ENCODE data around the gene RRAS2. TPM values are rescaled to one million over a fixed set of nuclear protein-coding genes. Genes with fewer than 3 reads are reported as not detected.
"Not testable (repeated sequence)": the region's sequence is repeated elsewhere in the genome, so short reads cannot be mapped to it uniquely, and the experiment has no call there.

RRAS2 gene
- total RNA-seq, 1 donor from 2014 or later: 47.1 TPM

- H3K36me3 ChIP-seq: no peaks in the 10 kb centered on the region
- no peak for ATAC-seq
- DNase-seq: no peak
- H3K27me3 ChIP-seq: no peaks in the 10 kb centered on the region
- no peak overlapping the region for H3K4me3 ChIP-seq
- peaks cover 27% of the 10 kb centered on the region for H3K4me1 ChIP-seq
- H3K27ac ChIP-seq: no peak overlapping the region
- intact Hi-C loops (cut with DNase I): no loop called here
- H3K9me3 ChIP-seq: no peaks in the 10 kb centered on the region
- no peak for TF ChIP-seq CTCF (IDR thresholded peaks at IDR 0.05)
Measured at GRCh38 chr11:14304601-14305000, 54.4 kb downstream of the RRAS2 start.

GRCh38 chr11:14300661-14301304, 58.2 kb downstream of the RRAS2 start:
- DNase-seq: no peak
- peak; percentile 96 for ATAC-seq
- H3K4me3 ChIP-seq: no peak overlapping the region
- H3K9me3 ChIP-seq: no peaks in the 10 kb centered on the region
- no peaks in the 10 kb centered on the region for H3K36me3 ChIP-seq
- no peaks in the 10 kb centered on the region for H3K27me3 ChIP-seq
- peaks cover 22% of the 10 kb centered on the region for H3K4me1 ChIP-seq
- H3K27ac ChIP-seq: no peak overlapping the region
- TF ChIP-seq CTCF (IDR thresholded peaks at IDR 0.05): peak; percentile 77
- intact Hi-C loops (cut with DNase I): no loop called here

GRCh38 chr11:14299921-14300320, 59.1 kb downstream of the RRAS2 start:
- peaks cover 22% of the 10 kb centered on the region for H3K4me1 ChIP-seq
- intact Hi-C loops (cut with DNase I): loop anchor here (10.0 kb wide), 1 partner anchor 155 kb away; no protein-coding TSS in a partner anchor
- no peaks in the 10 kb centered on the region for H3K9me3 ChIP-seq
- DNase-seq: no peak
- H3K27ac ChIP-seq: no peak overlapping the region
- no peaks in the 10 kb centered on the region for H3K27me3 ChIP-seq
- TF ChIP-seq CTCF (IDR thresholded peaks at IDR 0.05): no peak
- no peak for ATAC-seq
- H3K36me3 ChIP-seq: no peaks in the 10 kb centered on the region
- H3K4me3 ChIP-seq: no peak overlapping the region

- no peak for DNase-seq
- Histone ChIP-seq H3K4me3 (no peak overlapping the region), H3K9me3 (no peaks in the 10 kb centered on the region), H3K27me3 (no peaks in the 10 kb centered on the region), H3K36me3 (peaks cover 13% of the 10 kb centered on the region), H3K4me1 (peaks cover 6% of the 10 kb centered on the region), H3K27ac (no peak overlapping the region)
- no peak for TF ChIP-seq CTCF (IDR thresholded peaks at IDR 0.05)
- intact Hi-C loops (cut with DNase I): loop anchor here (10.0 kb wide), 1 partner anchor 164 kb away; no protein-coding TSS in a partner anchor
- no peak for ATAC-seq
Measured at GRCh38 chr11:14290422-14290821, 68.6 kb downstream of the RRAS2 start.

- no peaks in the 10 kb centered on the region for H3K27me3 ChIP-seq
- no peak overlapping the region for H3K4me3 ChIP-seq
- DNase-seq (no peak), ATAC-seq (peak; percentile 71)
- no peak for TF ChIP-seq CTCF (IDR thresholded peaks at IDR 0.05)
- intact Hi-C loops (cut with DNase I): no loop called here
- H3K4me1 ChIP-seq: peaks cover 6% of the 10 kb centered on the region
- H3K36me3 ChIP-seq: peaks cover 10% of the 10 kb centered on the region
- H3K9me3 ChIP-seq: no peaks in the 10 kb centered on the region
- H3K27ac ChIP-seq: no peak overlapping the region
Measured at GRCh38 chr11:14288189-14288935, 70.6 kb downstream of the RRAS2 start.

GRCh38 chr11:14278869-14279268, 80.1 kb downstream of the RRAS2 start:
- H3K27me3 ChIP-seq; H3K4me3 ChIP-seq; H3K9me3 ChIP-seq; ATAC-seq; H3K27ac ChIP-seq; intact Hi-C loops (cut with DNase I); DNase-seq; H3K4me1 ChIP-seq: not testable (repeated sequence)
- peaks cover 22% of the 10 kb centered on the region for H3K36me3 ChIP-seq

Measured in upper lobe of right lung (tissue), 1 donor.